Ishikawa (cell line): ENCODE results near the gene GZF1.

Experiments
- CEBPB ChIP-seq: IDR thresholded peaks from 2 replicates; pipeline ENCODE4 v1.6.1; 2012
- CREB1 ChIP-seq: IDR thresholded peaks from 2 replicates; pipeline ENCODE4 v1.6.1; 2012; ENCODE audit warnings: low read depth
- EGR1 ChIP-seq: IDR thresholded peaks from 2 replicates; pipeline ENCODE4 v1.6.1; 2012
- EP300 ChIP-seq: IDR thresholded peaks from 2 replicates; pipeline ENCODE4 v1.6.1; 2012; ENCODE audit warnings: borderline replicate concordance
- FOXM1 ChIP-seq: IDR thresholded peaks from 2 replicates; pipeline ENCODE4 v1.6.1; 2012; ENCODE audit warnings: low read depth, borderline replicate concordance
- MAX ChIP-seq: IDR thresholded peaks from 2 replicates; pipeline ENCODE4 v1.6.1; 2012
- NFIC ChIP-seq: IDR thresholded peaks from 2 replicates; pipeline ENCODE4 v1.6.1; 2012
- RAD21 ChIP-seq: IDR thresholded peaks from 2 replicates; pipeline ENCODE4 v1.6.1; 2012; ENCODE audit warnings: low read depth
- TAF1 ChIP-seq: IDR thresholded peaks from 2 replicates; pipeline ENCODE4 v1.6.1; 2012; ENCODE audit warnings: low read depth, mild to moderate bottlenecking
- TCF12 ChIP-seq: IDR thresholded peaks from 2 replicates; pipeline ENCODE4 v1.6.1; 2012; ENCODE audit warnings: low read depth
- TEAD4 ChIP-seq: IDR thresholded peaks from 2 replicates; pipeline ENCODE4 v1.6.1; 2012
- USF1 ChIP-seq: IDR thresholded peaks from 2 replicates; pipeline ENCODE4 v1.6.1; 2012
- YY1 ChIP-seq: IDR thresholded peaks from 2 replicates; pipeline ENCODE4 v1.6.1; 2012; ENCODE audit warnings: low read depth
- ZBTB7A ChIP-seq: IDR thresholded peaks from 2 replicates; pipeline ENCODE4 v1.6.1; 2012; ENCODE audit warnings: low read depth
- TF ChIP-seq, protein P1 (sequence below): IDR thresholded peaks from 2 replicates; pipeline ENCODE4 v1.6.1; 2012; ENCODE audit warnings: low read depth, mild to moderate bottlenecking

Gene GZF1

GRCh38 chr20:23361476-23362391, at the start of gene GZF1:
TSS of gene GZF1 (plus strand) at chr20:23362182. CDS start at chr20:23364384, 2,202 bp downstream.
- TF ChIP-seq USF1, result peak; percentile 99
- peak; percentile 26; the same call in 1 of the 2 replicates for TF ChIP-seq NFIC
- no peak for TF ChIP-seq FOXM1
- TF ChIP-seq TEAD4, result peak; percentile 17
- TF ChIP-seq TCF12, result peak; percentile 33; the same call in 1 of the 2 replicates
- TF ChIP-seq CEBPB, result peak; percentile 97
- TF ChIP-seq EP300, result no peak; the same call in 1 of the 2 replicates
- TF ChIP-seq, protein P1, sequence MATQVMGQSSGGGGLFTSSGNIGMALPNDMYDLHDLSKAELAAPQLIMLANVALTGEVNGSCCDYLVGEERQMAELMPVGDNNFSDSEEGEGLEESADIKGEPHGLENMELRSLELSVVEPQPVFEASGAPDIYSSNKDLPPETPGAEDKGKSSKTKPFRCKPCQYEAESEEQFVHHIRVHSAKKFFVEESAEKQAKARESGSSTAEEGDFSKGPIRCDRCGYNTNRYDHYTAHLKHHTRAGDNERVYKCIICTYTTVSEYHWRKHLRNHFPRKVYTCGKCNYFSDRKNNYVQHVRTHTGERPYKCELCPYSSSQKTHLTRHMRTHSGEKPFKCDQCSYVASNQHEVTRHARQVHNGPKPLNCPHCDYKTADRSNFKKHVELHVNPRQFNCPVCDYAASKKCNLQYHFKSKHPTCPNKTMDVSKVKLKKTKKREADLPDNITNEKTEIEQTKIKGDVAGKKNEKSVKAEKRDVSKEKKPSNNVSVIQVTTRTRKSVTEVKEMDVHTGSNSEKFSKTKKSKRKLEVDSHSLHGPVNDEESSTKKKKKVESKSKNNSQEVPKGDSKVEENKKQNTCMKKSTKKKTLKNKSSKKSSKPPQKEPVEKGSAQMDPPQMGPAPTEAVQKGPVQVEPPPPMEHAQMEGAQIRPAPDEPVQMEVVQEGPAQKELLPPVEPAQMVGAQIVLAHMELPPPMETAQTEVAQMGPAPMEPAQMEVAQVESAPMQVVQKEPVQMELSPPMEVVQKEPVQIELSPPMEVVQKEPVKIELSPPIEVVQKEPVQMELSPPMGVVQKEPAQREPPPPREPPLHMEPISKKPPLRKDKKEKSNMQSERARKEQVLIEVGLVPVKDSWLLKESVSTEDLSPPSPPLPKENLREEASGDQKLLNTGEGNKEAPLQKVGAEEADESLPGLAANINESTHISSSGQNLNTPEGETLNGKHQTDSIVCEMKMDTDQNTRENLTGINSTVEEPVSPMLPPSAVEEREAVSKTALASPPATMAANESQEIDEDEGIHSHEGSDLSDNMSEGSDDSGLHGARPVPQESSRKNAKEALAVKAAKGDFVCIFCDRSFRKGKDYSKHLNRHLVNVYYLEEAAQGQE, result no peak
- 0 out of 2 replicates have a peak, but pooled peaks have one; percentile 44 for TF ChIP-seq ZBTB7A
- peak; percentile 85 for TF ChIP-seq TAF1
- TF ChIP-seq CREB1, result peak; percentile 91
- TF ChIP-seq MAX, result peak; percentile 91
- TF ChIP-seq YY1, result peak; percentile 54

DNA sequence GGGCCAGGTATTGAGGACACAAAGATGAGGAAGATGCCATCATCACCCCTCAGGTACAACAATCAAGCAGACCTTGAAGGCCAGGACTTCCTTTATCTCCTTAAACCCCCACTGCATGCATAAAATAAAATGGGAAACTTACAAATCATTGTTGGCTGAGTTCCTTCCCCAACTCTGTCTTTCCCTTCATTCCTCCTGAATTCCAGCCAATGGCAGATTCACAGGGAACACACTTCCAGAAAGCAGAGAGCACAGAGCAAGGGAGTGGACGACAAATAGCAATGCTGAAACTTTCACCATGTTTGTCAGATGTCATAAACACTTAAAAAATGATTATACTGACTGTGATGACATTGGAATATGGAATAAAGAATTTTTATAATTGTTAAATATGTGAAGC, 48.7 kb upstream of the GZF1 start:
- TF ChIP-seq NFIC, result no peak
- TF ChIP-seq EP300, result no peak
- no peak for TF ChIP-seq TAF1
- TF ChIP-seq YY1, result no peak
- TF ChIP-seq CREB1, result no peak
- no peak for TF ChIP-seq MAX
- no peak for TF ChIP-seq TCF12
- no peak for TF ChIP-seq ZBTB7A

- no peak for TF ChIP-seq RAD21
- TF ChIP-seq TEAD4, result no peak
- no peak for TF ChIP-seq CEBPB
- no peak for TF ChIP-seq CREB1
- TF ChIP-seq YY1, result no peak
- TF ChIP-seq ZBTB7A, result no peak
Measured at GRCh38 chr20:23314699-23315098, 47.3 kb upstream of the GZF1 start.

DNA sequence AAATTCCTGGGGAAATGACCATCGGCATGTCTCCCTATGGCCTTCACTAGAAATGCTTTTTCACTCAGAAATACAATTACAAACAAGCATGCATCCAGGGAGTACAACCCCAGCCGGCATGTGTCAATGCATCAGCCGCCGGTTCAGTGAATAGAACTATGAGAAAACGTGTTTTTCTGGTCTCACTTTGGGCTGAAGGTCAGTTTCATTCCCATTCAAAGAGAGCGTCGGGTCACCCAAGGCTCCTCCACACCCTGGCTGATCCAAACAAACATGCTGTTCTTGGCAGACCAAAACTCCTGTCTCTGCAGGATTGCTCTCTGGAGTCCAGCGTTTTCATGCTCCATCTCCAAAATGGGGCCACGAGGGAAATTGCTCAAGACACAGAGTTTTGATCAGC, 46.9 kb upstream of the GZF1 start:
- TF ChIP-seq TEAD4 (no peak), TAF1 (no peak), NFIC (no peak)
- TF ChIP-seq, protein P1, result no peak

DNA sequence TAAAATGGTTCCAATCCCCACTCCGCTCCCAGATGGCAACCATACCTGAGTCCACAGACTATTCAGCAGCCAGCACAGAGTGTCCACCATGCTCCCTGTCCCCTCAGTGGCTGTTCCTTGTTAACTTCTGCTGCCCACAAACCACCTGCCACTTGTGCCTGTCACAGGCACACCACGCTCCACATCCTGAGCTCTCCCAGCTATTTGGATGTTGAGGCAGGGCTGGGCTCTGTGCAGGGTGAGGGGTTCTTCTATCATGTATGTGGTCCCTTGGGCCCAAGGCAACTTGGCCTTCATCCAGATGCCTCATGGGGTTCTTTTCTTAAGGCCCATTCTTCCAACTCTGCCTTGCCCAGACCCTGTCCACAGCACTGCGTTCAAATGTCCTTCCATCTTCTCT, 45.4 kb upstream of the GZF1 start:
- no peak for TF ChIP-seq ZBTB7A
- TF ChIP-seq, protein P1, result no peak
- TF ChIP-seq TCF12, result no peak
- no peak for TF ChIP-seq EGR1
- TF ChIP-seq NFIC, result no peak
- no peak for TF ChIP-seq TAF1
- no peak for TF ChIP-seq YY1
- TF ChIP-seq CREB1, result no peak
- no peak for TF ChIP-seq CEBPB
- no peak for TF ChIP-seq RAD21
- TF ChIP-seq USF1, result no peak
- TF ChIP-seq MAX, result no peak
- no peak for TF ChIP-seq TEAD4
- no peak for TF ChIP-seq EP300
